ENCODE results near the gene ZEB2. TPM values are rescaled to one million over a fixed set of nuclear protein-coding genes. Genes with fewer than 3 reads are reported as not detected.

ZEB2 gene
- polyA plus RNA-seq, 2 of the 4 experiments (the other 2 are of a cell fraction): 4.2 to 7.0 TPM

DNA sequence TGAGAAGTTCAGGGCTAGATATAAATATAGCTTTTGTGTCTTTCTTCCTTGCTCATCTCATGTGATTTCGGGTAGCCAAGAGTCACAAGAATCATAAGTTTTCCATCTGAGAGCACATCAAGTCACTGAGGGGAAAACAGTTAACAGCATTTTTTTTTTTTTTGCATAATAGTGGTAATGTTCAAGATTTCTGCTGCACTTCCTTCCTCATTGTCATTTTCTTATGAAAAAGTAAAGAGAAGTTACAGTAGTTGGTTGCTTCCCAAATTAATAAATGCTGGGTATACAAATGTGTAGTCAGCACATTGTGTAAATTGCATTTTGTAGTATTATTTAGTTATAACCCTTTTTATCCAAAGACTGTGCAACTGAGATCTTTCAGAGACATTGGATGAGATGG, 93.6 kb downstream of the ZEB2 start:
- POLR2A ChIA-PET: no interaction called here
- ATAC-seq: no peak
- Histone ChIP-seq H3K4me3 (no peak overlapping the region), H3K4me1 (peaks cover 10% of the 10 kb centered on the region; the same call in 2 of the 3 replicates), H3K9me3 (no peaks in the 10 kb centered on the region), H3K4me2 (no peak overlapping the region; the same call in 2 of the 3 replicates), H3K27ac (no peak overlapping the region)
- no peak for FAIRE-seq
- CTCF ChIA-PET: no interaction called here
- no peak for DNase-seq (ENCODE audit: low read depth in 1 of 2, low spot score in 1 of 2)
- no peak for TF ChIP-seq MYC (IDR thresholded peaks at IDR 0.05; ENCODE audit: borderline replicate concordance, low read length)
- peak; percentile 48 for TF ChIP-seq MAFK (IDR thresholded peaks at IDR 0.05; ENCODE audit: partially characterized antibody)
- WGBS (ENCODE audit: missing lambda C conversion rate): 81% methylated on average over 1 of the region's 1 CpG

DNA sequence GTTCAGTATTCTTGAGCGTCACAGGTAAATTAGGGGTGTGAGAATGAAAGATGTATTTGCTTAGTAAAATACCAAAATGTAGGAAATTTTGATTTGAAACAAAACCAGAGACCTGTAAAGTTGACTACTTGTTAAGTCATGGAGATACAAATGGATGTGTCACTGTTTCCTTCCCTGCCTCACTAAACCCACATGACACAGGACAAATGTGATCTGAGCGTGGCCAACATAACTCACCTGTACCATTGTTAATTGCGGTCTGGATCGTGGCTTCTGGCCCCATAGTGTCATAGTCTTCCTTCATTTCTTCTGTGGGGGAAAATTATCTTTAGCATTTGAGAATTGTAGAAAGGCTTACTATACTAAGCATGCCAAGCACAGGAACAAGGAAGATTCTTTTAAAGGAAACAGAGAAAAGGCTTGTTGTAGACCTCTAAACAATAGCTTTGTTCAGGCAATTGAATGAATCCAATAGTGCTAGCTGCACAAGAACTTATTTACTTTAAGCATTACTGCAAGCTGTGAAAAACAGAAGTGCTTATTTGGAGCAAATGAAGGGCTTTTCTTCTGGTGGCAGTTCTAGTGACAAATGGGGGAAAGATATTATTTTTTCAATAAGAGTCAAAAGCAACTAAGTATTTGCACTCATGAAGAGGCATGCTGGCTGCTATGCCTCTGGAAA, 95.2 kb downstream of the ZEB2 start:
- TF ChIP-seq MAZ (IDR thresholded peaks at IDR 0.05; ENCODE audit: borderline replicate concordance, low read depth, low read length) (no peak), EHMT2 (IDR thresholded peaks at IDR 0.05; ENCODE audit: low read depth) (no peak), GATA3 (IDR thresholded peaks at IDR 0.05; ENCODE audit: borderline replicate concordance) (no peak)
- DNase-seq (ENCODE audit: low read depth in 1 of 2, low spot score in 1 of 2) (no peak), FAIRE-seq (no peak), ATAC-seq (no peak)
- no peak overlapping the region for H3K27ac ChIP-seq
- POLR2A ChIA-PET: no interaction called here
- WGBS (ENCODE audit: missing lambda C conversion rate): 87% methylated on average over 4 of the region's 4 CpGs
- CTCF ChIA-PET: no interaction called here
- H3K9me3 ChIP-seq: no peaks in the 10 kb centered on the region
- peaks cover 10% of the 10 kb centered on the region; the same call in 2 of the 3 replicates for H3K4me1 ChIP-seq
- H3K4me2 ChIP-seq: no peak overlapping the region
- no peak overlapping the region for H3K4me3 ChIP-seq

GRCh38 chr2:144421606-144422510, 98.1 kb downstream of the ZEB2 start:
- ATAC-seq (no peak), FAIRE-seq (no peak), DNase-seq (ENCODE audit: low read depth in 1 of 2, low spot score in 1 of 2) (no peak)
- TF ChIP-seq ESRRA (IDR thresholded peaks at IDR 0.05; ENCODE audit: borderline replicate concordance, low read length) (no peak), JUN (IDR thresholded peaks at IDR 0.05) (no peak), MYC (IDR thresholded peaks at IDR 0.05; ENCODE audit: borderline replicate concordance, low read length) (no peak), KDM1A (IDR thresholded peaks at IDR 0.05; ENCODE audit: low read depth) (no peak), CEBPB (IDR thresholded peaks at IDR 0.05) (no peak), HES2 (IDR thresholded peaks at IDR 0.05) (no peak), FOXS1 (CRISPR knock-in tag; IDR thresholded peaks at IDR 0.05) (no peak), ZSCAN20 (CRISPR knock-in tag; IDR thresholded peaks at IDR 0.05) (no peak), FOSB (CRISPR knock-in tag; IDR thresholded peaks at IDR 0.05) (no peak), SMC3 (IDR thresholded peaks at IDR 0.05) (no peak), ZFP36 (IDR thresholded peaks at IDR 0.05; ENCODE audit: borderline replicate concordance, partially characterized antibody) (no peak), HOXA7 (CRISPR knock-in tag; IDR thresholded peaks at IDR 0.05) (no peak), KDM5A (IDR thresholded peaks at IDR 0.05) (no peak), FOSL2 (IDR thresholded peaks at IDR 0.05) (no peak), FOSL2 (CRISPR knock-in tag; IDR thresholded peaks at IDR 0.05) (no peak)
- TF ChIP-seq, protein P1, sequence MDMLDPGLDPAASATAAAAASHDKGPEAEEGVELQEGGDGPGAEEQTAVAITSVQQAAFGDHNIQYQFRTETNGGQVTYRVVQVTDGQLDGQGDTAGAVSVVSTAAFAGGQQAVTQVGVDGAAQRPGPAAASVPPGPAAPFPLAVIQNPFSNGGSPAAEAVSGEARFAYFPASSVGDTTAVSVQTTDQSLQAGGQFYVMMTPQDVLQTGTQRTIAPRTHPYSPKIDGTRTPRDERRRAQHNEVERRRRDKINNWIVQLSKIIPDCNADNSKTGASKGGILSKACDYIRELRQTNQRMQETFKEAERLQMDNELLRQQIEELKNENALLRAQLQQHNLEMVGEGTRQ (IDR thresholded peaks at IDR 0.05): no peak
- TF ChIP-seq, protein P2, sequence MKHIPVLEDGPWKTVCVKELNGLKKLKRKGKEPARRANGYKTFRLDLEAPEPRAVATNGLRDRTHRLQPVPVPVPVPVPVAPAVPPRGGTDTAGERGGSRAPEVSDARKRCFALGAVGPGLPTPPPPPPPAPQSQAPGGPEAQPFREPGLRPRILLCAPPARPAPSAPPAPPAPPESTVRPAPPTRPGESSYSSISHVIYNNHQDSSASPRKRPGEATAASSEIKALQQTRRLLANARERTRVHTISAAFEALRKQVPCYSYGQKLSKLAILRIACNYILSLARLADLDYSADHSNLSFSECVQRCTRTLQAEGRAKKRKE (CRISPR knock-in tag; IDR thresholded peaks at IDR 0.05; ENCODE audit: low read depth): no peak
- TF ChIP-seq, protein P3, sequence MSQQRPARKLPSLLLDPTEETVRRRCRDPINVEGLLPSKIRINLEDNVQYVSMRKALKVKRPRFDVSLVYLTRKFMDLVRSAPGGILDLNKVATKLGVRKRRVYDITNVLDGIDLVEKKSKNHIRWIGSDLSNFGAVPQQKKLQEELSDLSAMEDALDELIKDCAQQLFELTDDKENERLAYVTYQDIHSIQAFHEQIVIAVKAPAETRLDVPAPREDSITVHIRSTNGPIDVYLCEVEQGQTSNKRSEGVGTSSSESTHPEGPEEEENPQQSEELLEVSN (IDR thresholded peaks at IDR 0.05; ENCODE audit: borderline replicate concordance, low read depth): no peak
- Histone ChIP-seq H3K9me3 (no peaks in the 10 kb centered on the region), H3K4me1 (peaks cover 4% of the 10 kb centered on the region; the same call in 1 of the 3 replicates), H3K27ac (no peak overlapping the region), H3K4me2 (no peak overlapping the region), H3K4me3 (no peak overlapping the region)
- 80% methylated on average over 1 of the region's 1 CpG for WGBS (ENCODE audit: missing lambda C conversion rate)
- ChIA-PET POLR2A (no interaction called here), CTCF (interaction anchor here (0.7 kb wide), 1 partner anchor 543 kb away, joined by 3 read pairs; no protein-coding TSS in a partner anchor)
